SU-DHL-6 (cell line): ENCODE measurements around the gene ZNF155.

Experiments
- H2AFZ ChIP-seq: fragments of 200-600 bp; sonication (generic); 2 replicates; pipeline ENCODE4 v1.6.1; 2014; ENCODE audit warnings: low read depth, mild to moderate bottlenecking, moderate library complexity, mixed read lengths, antibody characterized with exemption, low read length; ENCODE audit not compliant: severe bottlenecking
- H3F3A ChIP-seq: fragments of 200-600 bp; shearing (Covaris generic); 2 replicates; pipeline ENCODE4 v1.6.0; 2016; ENCODE audit warnings: antibody characterized with exemption, mild to moderate bottlenecking; ENCODE audit not compliant: insufficient read depth
- H3K27ac ChIP-seq: fragments of 200-600 bp; sonication (generic); 2 replicates; pipeline ENCODE4 v1.5.1; 2016; ENCODE audit warnings: low read depth, mild to moderate bottlenecking, low read length, moderate library complexity, mixed read lengths
- H3K27me3 ChIP-seq: fragments of 200-600 bp; sonication (generic), shearing (Covaris generic); 2 replicates; pipeline ENCODE4 v1.6.0; 2014; ENCODE audit warnings: mild to moderate bottlenecking, low read length
- H3K36me3 ChIP-seq: fragments of 200-600 bp; sonication (generic); 2 replicates; pipeline ENCODE4 v1.6.1; 2014; ENCODE audit warnings: mild to moderate bottlenecking, low read length, mixed read lengths
- H3K4me2 ChIP-seq: fragments of 300-600, 200-600 bp; shearing (Covaris generic), sonication (generic); 2 replicates; pipeline ENCODE4 v1.6.0; 2014; ENCODE audit warnings: low read length, low read depth, mild to moderate bottlenecking; ENCODE audit not compliant: poor library complexity, severe bottlenecking
- H3K4me3 ChIP-seq: fragments of 200-600 bp; sonication (generic); 2 replicates; pipeline ENCODE4 v1.5.1; 2014; ENCODE audit warnings: antibody characterized with exemption, low read length, mild to moderate bottlenecking, mixed read lengths; ENCODE audit not compliant: insufficient read depth, poor library complexity, severe bottlenecking
- H3K79me2 ChIP-seq: fragments of 200-600 bp; sonication (generic); 2 replicates; pipeline ENCODE4 v1.6.1; 2014; ENCODE audit warnings: mild to moderate bottlenecking, low read length, moderate library complexity; ENCODE audit not compliant: insufficient read depth
- H3K9ac ChIP-seq: fragments of 200-600 bp; sonication (generic); 2 replicates; pipeline ENCODE4 v1.7.0; 2014; ENCODE audit warnings: mild to moderate bottlenecking, low read length
- H3K9me2 ChIP-seq: fragments of 200-600 bp; sonication (generic); replicated peaks from 2 replicates; pipeline ENCODE4 v1.6.1; 2014; ENCODE audit warnings: low read length; ENCODE audit not compliant: insufficient read depth
- H3K9me3 ChIP-seq: fragments of 200-600 bp; sonication (generic); 2 replicates; pipeline ENCODE4 v1.6.1; 2014; ENCODE audit warnings: low read length, mixed read lengths; ENCODE audit not compliant: insufficient read depth
- H4K20me1 ChIP-seq: fragments of 200-600 bp; sonication (generic); 2 replicates; pipeline ENCODE4 v1.6.1; 2014; ENCODE audit warnings: low read depth, mild to moderate bottlenecking, antibody characterized with exemption, low read length, moderate library complexity, mixed read lengths
- EZH2phosphoT487 ChIP-seq: fragments of 200-600 bp; sonication (generic), shearing (Covaris generic); conservative IDR thresholded peaks from 2 replicates; pipeline ENCODE4 v1.6.1; 2018; ENCODE audit warnings: mild to moderate bottlenecking, antibody characterized with exemption, low read length, moderate library complexity, mixed read lengths
- TF ChIP-seq, protein P1 (sequence below): fragments of 200-600 bp; sonication (generic); IDR thresholded peaks from one replicate; pipeline ENCODE4 v1.5.1; 2017; ENCODE audit warnings: antibody characterized with exemption, mild to moderate bottlenecking, low read length, moderate library complexity; ENCODE audit not compliant: insufficient read depth, poor library complexity, severe bottlenecking

Gene ZNF155

GRCh38 chr19:43984687-43985000 is 656 bp downstream of the ZNF155 start:
- H3K36me3 ChIP-seq = no peaks in the 10 kb centered on the region
- no peak overlapping the region for H2AFZ ChIP-seq
- H3K9ac ChIP-seq = peak overlapping the region; percentile 42
- no peaks in the 10 kb centered on the region for H3K9me3 ChIP-seq
- peak overlapping the region; percentile 47 for H3K4me2 ChIP-seq
- H3K79me2 ChIP-seq = no peaks in the 10 kb centered on the region; the same call in 1 of the 2 replicates
- no peaks in the 10 kb centered on the region for H3K27me3 ChIP-seq
- H3K27ac ChIP-seq = no peak overlapping the region
- H3F3A ChIP-seq = no peaks in the 10 kb centered on the region
- no peaks in the 10 kb centered on the region for H4K20me1 ChIP-seq
- peak overlapping the region; percentile 60 for H3K4me3 ChIP-seq
- TF ChIP-seq EZH2phosphoT487 = no peak
- TF ChIP-seq, protein P1, sequence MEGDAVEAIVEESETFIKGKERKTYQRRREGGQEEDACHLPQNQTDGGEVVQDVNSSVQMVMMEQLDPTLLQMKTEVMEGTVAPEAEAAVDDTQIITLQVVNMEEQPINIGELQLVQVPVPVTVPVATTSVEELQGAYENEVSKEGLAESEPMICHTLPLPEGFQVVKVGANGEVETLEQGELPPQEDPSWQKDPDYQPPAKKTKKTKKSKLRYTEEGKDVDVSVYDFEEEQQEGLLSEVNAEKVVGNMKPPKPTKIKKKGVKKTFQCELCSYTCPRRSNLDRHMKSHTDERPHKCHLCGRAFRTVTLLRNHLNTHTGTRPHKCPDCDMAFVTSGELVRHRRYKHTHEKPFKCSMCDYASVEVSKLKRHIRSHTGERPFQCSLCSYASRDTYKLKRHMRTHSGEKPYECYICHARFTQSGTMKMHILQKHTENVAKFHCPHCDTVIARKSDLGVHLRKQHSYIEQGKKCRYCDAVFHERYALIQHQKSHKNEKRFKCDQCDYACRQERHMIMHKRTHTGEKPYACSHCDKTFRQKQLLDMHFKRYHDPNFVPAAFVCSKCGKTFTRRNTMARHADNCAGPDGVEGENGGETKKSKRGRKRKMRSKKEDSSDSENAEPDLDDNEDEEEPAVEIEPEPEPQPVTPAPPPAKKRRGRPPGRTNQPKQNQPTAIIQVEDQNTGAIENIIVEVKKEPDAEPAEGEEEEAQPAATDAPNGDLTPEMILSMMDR = no peak
- no peaks in the 10 kb centered on the region for H3K9me2 ChIP-seq

DNA sequence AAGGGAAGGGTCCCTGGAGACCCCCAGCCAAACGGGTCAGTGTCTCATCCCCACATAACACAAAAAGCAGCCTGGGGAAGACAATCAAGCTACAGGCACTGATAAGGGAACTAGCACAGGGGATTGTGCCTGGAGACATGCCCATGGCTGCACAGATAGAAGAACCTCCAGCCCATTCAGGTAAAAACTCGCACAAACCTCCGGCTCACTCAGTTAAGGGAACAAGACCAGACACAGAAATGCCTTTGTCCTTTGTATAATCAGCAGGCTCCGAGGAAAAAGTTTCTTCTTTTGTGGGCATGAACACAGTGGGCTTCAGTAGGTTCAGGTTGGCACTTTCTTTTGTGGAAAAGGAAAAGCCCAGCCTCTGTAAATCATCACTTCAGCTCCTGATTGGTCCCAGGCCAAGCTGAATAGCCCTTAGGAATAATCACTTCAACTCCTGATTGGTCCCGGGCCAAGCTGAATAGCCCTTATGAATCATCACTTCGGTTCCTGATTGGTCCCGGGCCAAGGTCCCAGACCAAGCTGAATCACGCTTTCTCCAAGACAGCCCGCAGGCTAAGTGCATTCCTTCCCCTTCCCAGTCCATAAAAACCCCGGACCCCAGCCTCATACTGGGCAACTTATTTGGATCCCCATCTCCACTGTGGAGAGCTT is 13.8 kb downstream of the ZNF155 start:
- Histone ChIP-seq H3K36me3 (no peaks in the 10 kb centered on the region), H3K27ac (no peak overlapping the region), H3K79me2 (no peaks in the 10 kb centered on the region), H2AFZ (no peak overlapping the region), H3K9me3 (no peaks in the 10 kb centered on the region), H3K9me2 (no peaks in the 10 kb centered on the region), H3K4me3 (no peak overlapping the region), H3F3A (no peaks in the 10 kb centered on the region), H4K20me1 (no peaks in the 10 kb centered on the region), H3K4me2 (no peak overlapping the region), H3K9ac (no peak overlapping the region), H3K27me3 (no peaks in the 10 kb centered on the region)
- TF ChIP-seq EZH2phosphoT487 = no peak
- TF ChIP-seq, protein P1 = no peak

DNA sequence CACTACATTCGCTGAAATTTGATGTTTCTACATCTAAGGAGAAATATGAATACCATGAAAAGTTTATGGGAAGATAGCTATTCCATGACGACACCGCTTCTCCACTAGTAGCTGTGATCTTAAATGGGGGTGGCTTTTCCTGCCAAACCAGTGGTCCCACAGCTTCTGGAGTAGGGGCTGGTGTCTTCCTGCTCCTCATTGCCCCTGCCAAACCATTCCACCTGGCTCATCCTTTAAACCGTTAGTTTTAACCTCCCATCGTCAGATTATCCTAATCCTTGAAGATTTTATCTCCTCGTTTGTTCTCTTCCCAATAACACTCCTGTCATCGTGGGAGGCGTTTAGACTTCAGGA is 18.2 kb downstream of the ZNF155 start:
- no peaks in the 10 kb centered on the region for H3K27me3 ChIP-seq
- H3K9me2 ChIP-seq = no peaks in the 10 kb centered on the region
- peaks cover 4% of the 10 kb centered on the region; the same call in 1 of the 2 replicates for H3K79me2 ChIP-seq
- no peaks in the 10 kb centered on the region for H4K20me1 ChIP-seq
- H3K4me2 ChIP-seq = peak overlapping the region; percentile 55
- H3K27ac ChIP-seq = no peak overlapping the region
- H2AFZ ChIP-seq = peak overlapping the region; percentile 82
- peak overlapping the region; percentile 59 for H3K9ac ChIP-seq
- 0 out of 2 replicates have a peak, but pooled peaks cover 2% of the 10 kb centered on the region for H3K36me3 ChIP-seq
- H3K4me3 ChIP-seq = peak overlapping the region; percentile 80
- no peaks in the 10 kb centered on the region for H3K9me3 ChIP-seq
- no peak for TF ChIP-seq EZH2phosphoT487
- TF ChIP-seq, protein P1 = no peak
- no peaks in the 10 kb centered on the region for H3F3A ChIP-seq
